ENCODE results near the gene RGS3. TPM values are rescaled to one million over a fixed set of nuclear protein-coding genes. Genes with fewer than 3 reads are reported as not detected.

RGS3 gene
- total RNA-seq, 4 donors from 2014 or later: 5.9 to 11.8 (median 9.8) TPM

- DNase-seq: peak in 1 of 2 donors; percentile 23
- Histone ChIP-seq H3K27me3 (no peaks in the 10 kb centered on the region), H3K4me1 (peaks cover 29 to 37% of the 10 kb centered on the region in 2 donors), H3K9me3 (no peaks in the 10 kb centered on the region), H3K36me3 (no peaks in the 10 kb centered on the region), H3K4me3 (no peak overlapping the region), H3K27ac (no peak overlapping the region)
- in situ Hi-C loops (cut with MboI; ENCODE audit: low sequenced_read_pairs in 4 of 4): no loop called here
- no peak for ATAC-seq
- no peak for TF ChIP-seq POLR2A (IDR thresholded peaks at IDR 0.05)
- no peak for TF ChIP-seq CTCF (IDR thresholded peaks at IDR 0.05 in 4 of 5, conservative IDR thresholded peaks at IDR 0.05 in 1 of 5)
- intact Hi-C loops (cut with DNase I; ENCODE audit: low total_unique reads): loop anchor here (10.0 kb wide), 1 partner anchor 1104 kb away; the partner anchor contains the start of gene ATP6V1G1
Observed at GRCh38 chr9:113481176-113481787, 17.8 kb downstream of the RGS3 start.

GRCh38 chr9:113482341-113482740, 18.8 kb downstream of the RGS3 start:
- Histone ChIP-seq H3K4me3 (no peak overlapping the region), H3K36me3 (no peaks in the 10 kb centered on the region), H3K9me3 (no peaks in the 10 kb centered on the region), H3K27ac (no peak overlapping the region), H3K4me1 (peaks cover 22 to 26% of the 10 kb centered on the region in 2 donors), H3K27me3 (no peaks in the 10 kb centered on the region)
- in situ Hi-C loops (cut with MboI; ENCODE audit: low sequenced_read_pairs in 4 of 4) (no loop called here), intact Hi-C loops (cut with DNase I; ENCODE audit: low total_unique reads) (loop anchor here (10.0 kb wide), 1 partner anchor 1102 kb away; the partner anchor contains the start of gene ATP6V1G1)
- DNase-seq (peak in 1 of 2 donors; percentile 6), ATAC-seq (no peak)
- TF ChIP-seq CTCF (IDR thresholded peaks at IDR 0.05 in 4 of 5, conservative IDR thresholded peaks at IDR 0.05 in 1 of 5): no peak

- no peaks in the 10 kb centered on the region for H3K27me3 ChIP-seq
- no peaks in the 10 kb centered on the region for H3K36me3 ChIP-seq
- H3K4me3 ChIP-seq: no peak overlapping the region
- intact Hi-C loops (cut with DNase I; ENCODE audit: low total_unique reads) (loop anchor here (10.0 kb wide), 1 partner anchor 1102 kb away; the partner anchor contains the start of gene ATP6V1G1), in situ Hi-C loops (cut with MboI; ENCODE audit: low sequenced_read_pairs in 4 of 4) (no loop called here)
- no peaks in the 10 kb centered on the region for H3K9me3 ChIP-seq
- peak overlapping the region; percentile 33 to 79 (median 76) for H3K27ac ChIP-seq
- ATAC-seq: no peak
- peaks cover 27 to 30% of the 10 kb centered on the region in 2 donors for H3K4me1 ChIP-seq
- DNase-seq: peak in 1 of 2 donors; percentile 6
- TF ChIP-seq CTCF (IDR thresholded peaks at IDR 0.05 in 4 of 5, conservative IDR thresholded peaks at IDR 0.05 in 1 of 5): no peak
- TF ChIP-seq POLR2A (IDR thresholded peaks at IDR 0.05): no peak
Observed at GRCh38 chr9:113482991-113483675, 19.6 kb downstream of the RGS3 start.

GRCh38 chr9:113483676-113484257, 20.2 kb downstream of the RGS3 start:
- ATAC-seq: no peak
- intact Hi-C loops (cut with DNase I; ENCODE audit: low total_unique reads) (loop anchor here (10.0 kb wide), 1 partner anchor 1101 kb away; the partner anchor contains the start of gene ATP6V1G1), in situ Hi-C loops (cut with MboI; ENCODE audit: low sequenced_read_pairs in 4 of 4) (no loop called here)
- no peak for TF ChIP-seq CTCF (IDR thresholded peaks at IDR 0.05 in 4 of 5, conservative IDR thresholded peaks at IDR 0.05 in 1 of 5)
- TF ChIP-seq POLR2A (IDR thresholded peaks at IDR 0.05): no peak
- peaks cover 33 to 36% of the 10 kb centered on the region in 2 donors for H3K4me1 ChIP-seq
- no peaks in the 10 kb centered on the region for H3K36me3 ChIP-seq
- no peaks in the 10 kb centered on the region for H3K9me3 ChIP-seq
- peak in 1 of 2 donors; percentile 10 for DNase-seq
- H3K27me3 ChIP-seq: no peaks in the 10 kb centered on the region
- H3K27ac ChIP-seq: peak overlapping the region; percentile 70 to 79 (median 76)
- H3K4me3 ChIP-seq: no peak overlapping the region

All from gastrocnemius medialis (tissue), 4 donors.